Tibial artery (tissue), 4 donors: ENCODE data around the gene RAD51B.

Experiments used
- DNase-seq, 2 donors: peaks; one replicate each; pipeline ENCODE4 v3.0.0-alpha.2; 2019
- H3K27ac ChIP-seq, 2 donors: fragments of 200-600 bp; sonication (generic) in 1 of 2; 1 replicate in 1 of 2; 2 replicates in 1 of 2; pipeline ENCODE4 v1.5.1; 2018 to 2019; ENCODE audit warnings: mild to moderate bottlenecking in 1 of 2
- H3K27me3 ChIP-seq, 2 donors: fragments of 200-600 bp; sonication (generic) in 1 of 2; one replicate each; pipeline versions ENCODE4 v1.5.1 to v1.6.0; 2016 to 2019
- H3K36me3 ChIP-seq, 3 donors: fragments of 200-600 bp; sonication (generic) in 2 of 3; one replicate each; pipeline ENCODE4 v1.5.1; 2016 to 2019; ENCODE audit warnings: mild to moderate bottlenecking in 2 of 3
- H3K4me1 ChIP-seq, 4 donors: fragments of 200-600 bp; sonication (generic) in 2 of 4; 1 replicate in 3 of 4; 2 replicates in 1 of 4; pipeline ENCODE4 v1.5.1; 2016 to 2019
- H3K4me3 ChIP-seq, 2 donors: fragments of 200-600 bp; sonication (generic) in 1 of 2; 1 replicate in 1 of 2; 2 replicates in 1 of 2; pipeline ENCODE4 v1.5.1; 2018 to 2019; ENCODE audit warnings: mild to moderate bottlenecking in 2 of 2
- H3K9me3 ChIP-seq, 3 donors: fragments of 200-600 bp; sonication (generic) in 1 of 3; one replicate each; pipeline ENCODE4 v1.5.1; 2016 to 2019
- intact Hi-C: fragments of 100-400 bp; cut with DNase I; formaldehyde crosslinking; loops from one replicate; pipeline ENCODE4 v1.15.0; 2023; ENCODE audit warnings: low total_unique reads
- TF ChIP-seq, protein P1 (sequence below), 2 experiments: fragments of 200-600 bp in 1 of 2; fragments of 450-650 bp in 1 of 2; IDR thresholded peaks; one replicate each; pipeline ENCODE4 v1.5.1; 2017 to 2019; ENCODE audit warnings: antibody characterized with exemption in 2 of 2, mild to moderate bottlenecking in 1 of 2, moderate library complexity in 1 of 2

Gene RAD51B

DNA sequence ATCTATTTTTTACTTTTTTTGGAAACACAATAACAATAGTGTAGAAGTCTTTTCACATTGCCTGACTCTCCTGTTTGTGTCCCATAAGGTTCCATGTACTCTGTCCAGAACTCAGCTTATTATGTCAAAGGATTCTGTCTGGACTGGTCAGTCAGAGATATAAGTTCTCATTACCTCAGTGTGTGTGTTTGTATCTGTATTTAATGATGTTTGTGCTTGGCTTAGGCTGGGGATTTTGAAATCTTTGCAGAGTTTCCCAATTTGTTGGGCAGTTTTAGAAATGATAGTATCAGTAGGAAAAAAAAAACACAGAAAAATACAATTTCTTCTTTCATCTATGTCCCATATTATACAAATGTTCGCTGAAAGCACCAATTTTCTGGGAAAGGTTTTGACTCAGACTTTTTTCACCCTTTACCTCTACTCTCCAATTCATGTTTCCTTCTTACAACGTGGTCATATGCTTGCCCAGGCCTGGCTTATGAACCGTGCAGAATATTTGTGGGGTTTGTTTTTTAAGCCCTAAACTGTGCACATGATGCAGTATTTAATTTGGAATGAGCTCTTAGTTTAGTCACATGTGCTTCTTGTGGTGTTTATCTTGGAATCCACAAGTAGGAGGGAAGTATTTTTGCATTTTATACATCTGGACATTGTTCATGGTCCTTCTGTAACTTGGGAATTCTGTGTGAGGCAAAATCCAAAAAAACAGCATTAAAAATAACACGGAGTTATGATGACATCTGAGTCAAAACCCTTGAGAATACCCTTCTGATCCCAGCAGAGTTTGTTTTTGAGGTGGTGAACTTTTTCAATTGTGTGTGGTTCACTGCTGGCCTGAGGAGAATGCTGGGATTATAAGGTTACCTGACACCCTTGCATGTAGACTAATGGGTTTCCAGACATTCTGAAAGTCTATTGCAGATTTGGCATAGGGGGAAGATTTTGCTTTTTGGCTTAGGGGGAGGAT lies 121.2 kb downstream of the RAD51B start:
- H3K4me1 ChIP-seq: peaks cover 8 to 51% (median 31%) of the 10 kb centered on the region in 4 donors
- TF ChIP-seq, protein P1, sequence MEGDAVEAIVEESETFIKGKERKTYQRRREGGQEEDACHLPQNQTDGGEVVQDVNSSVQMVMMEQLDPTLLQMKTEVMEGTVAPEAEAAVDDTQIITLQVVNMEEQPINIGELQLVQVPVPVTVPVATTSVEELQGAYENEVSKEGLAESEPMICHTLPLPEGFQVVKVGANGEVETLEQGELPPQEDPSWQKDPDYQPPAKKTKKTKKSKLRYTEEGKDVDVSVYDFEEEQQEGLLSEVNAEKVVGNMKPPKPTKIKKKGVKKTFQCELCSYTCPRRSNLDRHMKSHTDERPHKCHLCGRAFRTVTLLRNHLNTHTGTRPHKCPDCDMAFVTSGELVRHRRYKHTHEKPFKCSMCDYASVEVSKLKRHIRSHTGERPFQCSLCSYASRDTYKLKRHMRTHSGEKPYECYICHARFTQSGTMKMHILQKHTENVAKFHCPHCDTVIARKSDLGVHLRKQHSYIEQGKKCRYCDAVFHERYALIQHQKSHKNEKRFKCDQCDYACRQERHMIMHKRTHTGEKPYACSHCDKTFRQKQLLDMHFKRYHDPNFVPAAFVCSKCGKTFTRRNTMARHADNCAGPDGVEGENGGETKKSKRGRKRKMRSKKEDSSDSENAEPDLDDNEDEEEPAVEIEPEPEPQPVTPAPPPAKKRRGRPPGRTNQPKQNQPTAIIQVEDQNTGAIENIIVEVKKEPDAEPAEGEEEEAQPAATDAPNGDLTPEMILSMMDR (IDR thresholded peaks at IDR 0.05): no peak
- no peaks in the 10 kb centered on the region for H3K27me3 ChIP-seq
- peak overlapping the region; percentile 75 to 80 for H3K27ac ChIP-seq
- no peaks in the 10 kb centered on the region for H3K9me3 ChIP-seq
- no peaks in the 10 kb centered on the region for H3K36me3 ChIP-seq
- peak; percentile 33 to 71 for DNase-seq
- intact Hi-C loops: loop anchor here (5.0 to 10.0 kb wide), 3 partner anchors 307 to 844 kb away; no protein-coding TSS in a partner anchor
- no peak overlapping the region for H3K4me3 ChIP-seq

DNA sequence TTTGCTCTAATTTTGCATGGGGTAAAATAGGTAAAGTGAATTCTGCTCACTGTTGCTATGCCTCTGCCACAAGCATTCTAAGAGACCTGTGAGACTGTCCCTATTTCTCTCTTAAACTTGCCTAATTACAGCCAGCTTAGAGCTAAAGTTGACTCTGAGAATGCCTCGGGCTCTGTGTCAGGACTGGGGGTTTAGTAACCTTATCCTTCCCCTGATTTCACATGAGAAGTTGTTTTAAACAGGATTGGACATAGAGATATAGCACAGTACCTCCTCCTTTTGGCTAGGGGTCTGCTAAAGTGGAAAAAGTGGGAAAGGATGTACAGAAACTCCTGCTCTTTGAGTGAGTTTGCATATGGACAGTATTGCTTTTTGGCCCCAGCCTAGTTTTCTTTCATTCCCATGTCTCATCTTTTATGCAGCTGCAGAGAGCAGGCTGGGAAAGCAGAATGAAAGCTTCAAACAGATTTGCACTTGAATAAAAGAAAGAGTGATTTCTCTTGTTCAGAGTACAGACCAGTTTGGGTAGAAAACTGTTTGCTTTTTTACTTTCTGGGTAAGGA lies 122.0 kb downstream of the RAD51B start:
- intact Hi-C loops: loop anchor here (5.0 to 10.0 kb wide), 3 partner anchors 306 to 843 kb away; no protein-coding TSS in a partner anchor
- Histone ChIP-seq H3K27me3 (no peaks in the 10 kb centered on the region), H3K9me3 (no peaks in the 10 kb centered on the region), H3K4me3 (no peak overlapping the region), H3K4me1 (peaks cover 8 to 51% (median 31%) of the 10 kb centered on the region in 4 donors), H3K27ac (peak overlapping the region; percentile 75 to 80), H3K36me3 (no peaks in the 10 kb centered on the region)
- TF ChIP-seq, protein P1 (IDR thresholded peaks at IDR 0.05): no peak
- no peak for DNase-seq

DNA sequence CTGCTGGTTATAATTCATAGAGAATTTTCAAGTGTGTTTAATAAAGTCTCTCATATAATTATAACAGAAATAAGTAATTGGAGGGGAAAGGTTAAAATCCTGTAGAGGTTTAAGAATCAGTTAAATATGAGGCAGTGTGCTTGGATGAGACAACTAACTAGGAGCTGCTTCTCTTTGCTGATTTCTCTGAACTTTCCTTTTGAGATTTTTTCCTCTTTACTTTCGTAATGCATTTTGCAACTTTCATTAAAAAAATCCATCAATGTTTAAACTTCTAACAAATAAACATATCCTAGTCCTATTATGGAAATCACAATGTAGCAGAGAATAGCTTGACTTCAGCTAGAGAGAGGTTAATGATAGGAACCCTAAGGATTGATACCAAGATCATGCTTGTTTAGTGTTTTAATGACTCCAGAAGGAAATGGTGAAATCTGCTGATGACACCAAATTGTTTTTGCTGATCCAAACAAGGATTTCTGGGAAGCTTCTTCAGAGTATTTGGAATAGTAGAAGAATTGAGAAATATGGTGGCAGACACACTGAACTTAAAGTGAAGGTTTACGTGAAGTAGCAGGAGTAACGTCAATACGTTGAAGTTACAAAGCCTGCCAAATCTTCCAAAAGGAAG lies 122.6 kb downstream of the RAD51B start:
- Histone ChIP-seq H3K27me3 (no peaks in the 10 kb centered on the region), H3K4me1 (peaks cover 8 to 51% (median 31%) of the 10 kb centered on the region in 4 donors), H3K27ac (peak overlapping the region; percentile 75 to 80), H3K36me3 (no peaks in the 10 kb centered on the region), H3K4me3 (no peak overlapping the region), H3K9me3 (no peaks in the 10 kb centered on the region)
- TF ChIP-seq, protein P1 (IDR thresholded peaks at IDR 0.05): no peak
- intact Hi-C loops: loop anchor here (5.0 to 10.0 kb wide), 3 partner anchors 305 to 843 kb away; no protein-coding TSS in a partner anchor
- DNase-seq: no peak

DNA sequence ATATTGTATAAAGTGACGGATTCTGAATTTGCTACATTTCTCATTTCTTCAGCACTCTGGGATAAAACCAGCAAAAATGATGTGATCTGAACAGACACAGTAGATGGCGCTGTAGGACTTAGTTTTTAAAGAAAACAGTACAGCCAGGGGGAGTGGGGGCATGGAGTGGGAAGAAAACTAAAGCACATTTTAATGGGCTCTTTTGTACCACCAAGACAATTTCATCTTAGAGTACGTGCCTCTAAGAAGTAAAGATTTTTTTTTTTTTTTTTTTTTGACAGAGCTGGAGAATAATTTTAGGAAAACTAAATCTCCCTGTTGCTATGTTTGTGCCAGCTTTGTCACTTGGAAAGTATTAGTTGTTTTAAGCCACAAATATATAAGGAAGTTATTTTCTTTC lies 124.4 kb downstream of the RAD51B start:
- H3K9me3 ChIP-seq: no peaks in the 10 kb centered on the region
- peak overlapping the region; percentile 75 to 80 for H3K27ac ChIP-seq
- peaks cover 8 to 51% (median 31%) of the 10 kb centered on the region in 4 donors for H3K4me1 ChIP-seq
- peak; percentile 78 to 79 for DNase-seq
- TF ChIP-seq, protein P1 (IDR thresholded peaks at IDR 0.05): peak; percentile 69 to 94
- no peaks in the 10 kb centered on the region for H3K36me3 ChIP-seq
- H3K27me3 ChIP-seq: no peaks in the 10 kb centered on the region
- intact Hi-C loops: loop anchor here (5.0 to 10.0 kb wide), 3 partner anchors 303 to 841 kb away; no protein-coding TSS in a partner anchor
- no peak overlapping the region for H3K4me3 ChIP-seq

DNA sequence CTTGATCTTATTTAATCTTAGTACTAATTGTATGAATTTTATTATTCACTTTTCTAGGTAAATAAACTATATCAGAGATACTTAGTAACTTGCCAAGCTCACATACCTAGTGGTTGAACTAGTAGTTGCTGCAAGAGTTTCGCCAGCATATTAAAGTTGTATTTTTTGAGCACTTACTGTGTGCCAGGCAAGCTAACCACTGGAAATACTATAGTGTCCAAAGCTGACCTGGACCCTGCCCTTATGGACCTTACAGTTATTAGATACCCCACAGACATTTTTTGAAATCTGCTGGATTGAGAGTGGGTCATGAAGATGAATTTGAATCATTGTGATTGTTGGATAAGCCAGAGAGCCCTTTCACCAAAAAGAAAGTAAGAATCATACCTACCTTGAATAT lies 125.0 kb downstream of the RAD51B start:
- Histone ChIP-seq H3K4me1 (peaks cover 8 to 51% (median 31%) of the 10 kb centered on the region in 4 donors), H3K36me3 (no peaks in the 10 kb centered on the region), H3K27ac (peak overlapping the region; percentile 75 to 80), H3K4me3 (no peak overlapping the region), H3K27me3 (no peaks in the 10 kb centered on the region), H3K9me3 (peaks cover 0 to under 1% (median 0%) of the 10 kb centered on the region in 3 donors)
- intact Hi-C loops: loop anchor here (5.0 to 10.0 kb wide), 3 partner anchors 303 to 840 kb away; no protein-coding TSS in a partner anchor
- TF ChIP-seq, protein P1 (IDR thresholded peaks at IDR 0.05): no peak
- no peak for DNase-seq
